Endometrial microvascular endothelial cells (primary cell): ENCODE data around the gene ASH1L. TPM values are rescaled to one million over a fixed set of nuclear protein-coding genes. Genes with fewer than 3 reads are reported as not detected.

Source experiments
- in situ Hi-C: cut with HindIII; loops from 2 replicates; pipeline ENCODE4 v1.10.0; 2017; ENCODE audit warnings: low sequenced_read_pairs, low pct_unique_long_range_greater_than_20kb; ENCODE audit errors: inconsistent ontology term
- total RNA-seq: library from RNA; depleted of rRNA; stranded (reverse); fragments of >200 nt; gene quantifications from one replicate; pipeline ENCODE4 v1.2.3, GENCODE V29; 2015; ENCODE audit errors: inconsistent ontology term

The ASH1L gene
- total RNA-seq, 1 donor from 2014 or later = 15.4 TPM

DNA sequence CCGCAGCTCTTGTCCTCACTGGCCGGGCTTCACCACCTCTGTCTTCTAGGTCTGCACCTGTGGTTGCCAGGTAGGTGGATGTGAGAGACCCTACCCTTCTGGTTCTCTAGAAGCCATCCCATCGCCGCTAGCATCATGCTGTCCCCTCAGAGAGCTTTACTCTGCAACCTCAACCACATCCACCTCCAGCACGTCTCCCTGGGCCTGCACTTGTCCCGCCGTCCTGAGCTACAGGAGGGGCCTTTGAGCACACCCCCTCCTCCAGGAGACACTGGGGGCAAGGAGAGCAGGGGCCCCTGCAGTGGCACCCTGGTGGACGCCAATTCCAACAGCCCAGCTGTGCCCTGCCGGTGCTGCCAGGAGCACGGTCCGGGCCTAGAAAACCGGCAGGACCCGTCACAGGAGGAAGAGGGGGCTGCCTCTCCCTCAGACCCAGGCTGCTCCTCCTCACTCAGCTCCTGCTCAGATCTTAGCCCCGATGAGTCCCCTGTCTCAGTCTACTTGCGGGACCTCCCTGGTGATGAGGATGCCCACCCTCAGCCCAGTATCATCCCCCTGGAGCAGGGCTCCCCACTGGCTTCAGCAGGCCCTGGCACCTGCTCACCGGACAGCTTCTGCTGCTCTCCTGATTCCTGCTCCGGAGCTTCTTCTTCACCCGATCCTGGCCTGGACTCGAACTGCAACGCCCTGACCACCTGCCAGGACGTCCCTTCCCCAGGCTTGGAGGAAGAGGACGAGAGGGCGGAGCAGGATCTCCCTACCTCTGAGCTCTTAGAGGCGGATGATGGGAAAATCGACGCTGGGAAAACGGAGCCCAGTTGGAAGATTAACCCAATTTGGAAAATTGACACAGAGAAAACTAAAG is 240.7 kb downstream of the ASH1L start:
- in situ Hi-C loops = no loop called here

DNA sequence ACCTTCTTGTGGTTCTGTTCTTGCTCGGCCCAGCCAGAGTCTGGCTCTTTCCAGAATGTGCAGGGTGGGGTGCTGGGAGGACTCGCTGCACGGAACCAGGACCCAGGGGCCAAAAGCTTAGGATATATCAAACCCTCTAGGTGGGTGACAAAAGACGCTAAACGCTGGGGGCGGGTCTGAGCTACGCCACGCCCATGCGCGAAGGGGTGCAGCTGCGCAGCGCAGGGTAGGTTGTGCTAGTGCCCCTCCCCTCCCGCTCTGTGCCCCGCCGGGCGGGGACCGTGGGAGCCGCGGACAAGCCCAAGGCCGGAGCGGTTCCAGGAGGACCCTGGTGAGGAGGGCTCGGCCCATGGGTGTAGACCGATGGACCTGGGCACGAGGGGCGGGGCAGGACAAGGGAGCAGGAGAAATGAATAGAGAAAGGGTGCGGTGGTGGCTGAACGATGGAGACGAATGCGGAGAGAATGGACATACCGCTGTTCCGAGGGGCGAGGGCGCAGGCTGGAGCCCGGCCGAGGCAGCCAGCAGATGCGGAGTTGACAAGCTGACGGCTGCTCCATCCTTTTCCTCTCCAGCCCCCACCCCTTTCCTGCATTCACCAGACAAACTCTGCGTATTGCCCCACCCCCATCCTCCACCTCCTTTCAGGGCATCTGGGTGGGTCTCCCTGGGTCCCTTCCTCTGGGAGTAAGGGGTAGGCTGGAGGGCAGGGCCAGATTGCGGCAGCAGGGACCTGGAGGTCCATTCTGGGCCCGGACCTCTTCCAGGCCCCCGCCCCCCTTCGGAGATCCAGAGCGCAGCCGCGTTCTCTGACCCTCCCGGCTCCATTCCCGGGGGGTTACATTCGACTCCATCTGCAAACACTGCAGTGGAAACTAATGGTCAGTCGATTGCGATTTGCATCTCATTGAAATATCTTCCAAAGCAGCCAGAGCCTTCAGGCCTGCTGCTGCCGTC is 241.7 kb downstream of the ASH1L start, which contains the start of gene RUSC1:
RUSC1 (plus strand) TSS at position 234 of the 957 bp plus-strand sequence. CDS start 880 bp downstream, outside the sequence.
- in situ Hi-C loops = no loop called here

DNA sequence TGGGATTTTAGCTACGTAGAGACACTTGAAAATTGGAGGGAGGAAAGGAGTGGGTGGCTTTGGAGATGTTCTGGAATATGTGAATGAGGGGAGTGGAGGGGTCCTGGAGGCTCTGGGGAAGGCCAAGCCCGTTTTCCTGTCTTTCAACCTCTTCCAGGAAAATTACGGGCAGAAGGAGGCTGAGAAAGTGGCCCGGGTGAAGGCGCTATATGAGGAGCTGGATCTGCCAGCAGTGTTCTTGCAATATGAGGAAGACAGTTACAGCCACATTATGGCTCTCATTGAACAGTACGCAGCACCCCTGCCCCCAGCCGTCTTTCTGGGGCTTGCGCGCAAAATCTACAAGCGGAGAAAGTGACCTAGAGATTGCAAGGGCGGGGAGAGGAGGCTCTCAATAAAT is 242.4 kb downstream of the ASH1L start:
- in situ Hi-C loops = no loop called here

DNA sequence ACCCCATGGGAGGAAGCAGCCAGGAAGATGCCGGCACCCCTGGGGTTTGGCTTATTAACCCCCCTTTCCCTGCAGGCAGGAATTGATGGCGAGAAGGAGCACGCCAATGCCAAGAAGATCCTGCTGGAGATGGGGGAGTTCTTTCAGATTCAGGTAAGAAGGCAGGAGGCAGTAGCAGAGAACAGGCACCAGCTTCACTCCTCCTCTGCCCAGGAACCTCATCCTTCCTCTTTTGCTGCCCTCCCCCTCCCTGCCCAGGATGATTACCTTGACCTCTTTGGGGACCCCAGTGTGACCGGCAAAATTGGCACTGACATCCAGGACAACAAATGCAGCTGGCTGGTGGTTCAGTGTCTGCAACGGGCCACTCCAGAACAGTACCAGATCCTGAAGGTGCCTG is 243.1 kb downstream of the ASH1L start:
- in situ Hi-C loops = no loop called here

DNA sequence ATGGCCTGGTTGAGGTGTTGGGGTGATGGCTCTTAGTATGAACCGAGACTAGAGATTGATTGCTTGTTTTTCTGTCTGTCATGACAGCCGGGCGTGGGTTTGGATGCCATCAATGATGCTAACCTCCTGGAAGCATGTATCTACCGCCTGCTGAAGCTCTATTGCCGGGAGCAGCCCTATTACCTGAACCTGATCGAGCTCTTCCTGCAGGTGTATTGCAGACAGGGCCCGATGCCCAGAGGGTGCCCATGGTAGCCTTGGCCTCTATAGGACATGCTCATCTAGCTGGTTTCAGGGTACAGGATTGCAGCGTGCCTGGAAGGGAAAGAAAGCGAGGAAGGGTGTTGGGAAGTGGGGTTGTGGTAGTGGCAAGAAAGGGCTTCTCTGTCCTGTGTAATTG is 244.5 kb downstream of the ASH1L start:
- in situ Hi-C loops = no loop called here

DNA sequence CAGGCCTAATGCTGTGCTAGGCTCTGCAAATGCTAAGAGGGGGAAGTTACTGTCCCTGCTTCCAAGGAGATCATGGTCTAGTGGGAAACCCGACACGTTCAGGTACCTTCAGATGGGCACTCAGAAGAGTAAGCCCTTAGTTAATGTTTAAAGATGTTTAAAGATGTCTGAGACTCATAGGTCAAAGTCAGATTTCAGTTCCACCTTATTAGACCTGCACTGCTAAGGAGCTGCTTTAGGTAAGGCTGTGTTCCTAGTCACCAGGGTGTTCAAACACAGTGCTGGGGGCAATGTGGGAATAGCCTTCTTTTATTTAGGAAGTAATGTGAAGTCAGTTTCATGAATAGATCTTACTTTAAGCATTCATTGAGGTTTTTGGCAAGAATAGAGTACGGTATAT is 245.7 kb downstream of the ASH1L start:
- in situ Hi-C loops = no loop called here

DNA sequence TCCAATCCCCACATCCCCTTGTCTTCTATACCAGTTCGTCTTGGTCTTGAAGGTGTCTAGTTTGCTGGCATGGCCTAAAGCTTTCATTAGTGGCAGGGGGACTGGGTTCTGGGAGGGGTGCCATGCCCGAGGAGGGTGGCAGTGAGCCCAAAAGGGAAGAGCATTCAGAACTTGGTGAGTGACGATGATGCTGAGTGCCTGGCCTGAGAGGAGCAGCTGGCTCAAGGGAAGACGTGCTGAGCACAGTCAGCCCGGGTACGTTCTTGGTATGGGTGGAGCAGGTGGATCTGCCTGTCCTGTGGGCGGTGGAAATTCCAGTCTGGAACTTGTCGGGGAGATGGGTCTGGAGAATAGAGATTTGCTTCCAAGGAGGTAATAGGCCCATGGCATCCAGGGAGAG is 249.3 kb downstream of the ASH1L start:
- in situ Hi-C loops = no loop called here

DNA sequence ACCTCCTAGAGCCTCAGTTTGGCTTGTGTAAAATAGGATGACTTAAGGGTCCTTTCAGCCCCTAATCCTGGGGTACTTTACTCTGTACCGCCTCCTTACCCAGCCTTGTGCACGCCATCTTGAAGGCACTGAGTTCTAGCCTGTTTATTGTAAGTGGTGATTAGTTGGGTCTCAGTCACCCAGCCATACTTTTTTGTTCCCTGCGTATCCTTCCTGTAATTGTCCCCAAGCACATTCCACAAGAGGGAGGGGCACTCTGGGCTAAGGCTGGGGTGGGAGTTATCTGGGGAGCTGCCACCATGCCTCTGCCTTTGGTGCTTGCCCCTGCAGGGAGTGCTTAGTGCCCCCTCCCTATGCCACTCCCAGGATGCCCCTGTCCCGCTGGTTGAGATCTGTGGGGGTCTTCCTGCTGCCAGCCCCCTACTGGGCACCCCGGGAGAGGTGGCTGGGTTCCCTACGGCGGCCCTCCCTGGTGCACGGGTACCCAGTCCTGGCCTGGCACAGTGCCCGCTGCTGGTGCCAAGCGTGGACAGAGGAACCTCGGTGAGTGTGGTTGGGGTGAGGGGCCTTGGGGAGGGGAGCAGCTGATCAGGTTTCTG is 253.1 kb downstream of the ASH1L start:
- in situ Hi-C loops = no loop called here

DNA sequence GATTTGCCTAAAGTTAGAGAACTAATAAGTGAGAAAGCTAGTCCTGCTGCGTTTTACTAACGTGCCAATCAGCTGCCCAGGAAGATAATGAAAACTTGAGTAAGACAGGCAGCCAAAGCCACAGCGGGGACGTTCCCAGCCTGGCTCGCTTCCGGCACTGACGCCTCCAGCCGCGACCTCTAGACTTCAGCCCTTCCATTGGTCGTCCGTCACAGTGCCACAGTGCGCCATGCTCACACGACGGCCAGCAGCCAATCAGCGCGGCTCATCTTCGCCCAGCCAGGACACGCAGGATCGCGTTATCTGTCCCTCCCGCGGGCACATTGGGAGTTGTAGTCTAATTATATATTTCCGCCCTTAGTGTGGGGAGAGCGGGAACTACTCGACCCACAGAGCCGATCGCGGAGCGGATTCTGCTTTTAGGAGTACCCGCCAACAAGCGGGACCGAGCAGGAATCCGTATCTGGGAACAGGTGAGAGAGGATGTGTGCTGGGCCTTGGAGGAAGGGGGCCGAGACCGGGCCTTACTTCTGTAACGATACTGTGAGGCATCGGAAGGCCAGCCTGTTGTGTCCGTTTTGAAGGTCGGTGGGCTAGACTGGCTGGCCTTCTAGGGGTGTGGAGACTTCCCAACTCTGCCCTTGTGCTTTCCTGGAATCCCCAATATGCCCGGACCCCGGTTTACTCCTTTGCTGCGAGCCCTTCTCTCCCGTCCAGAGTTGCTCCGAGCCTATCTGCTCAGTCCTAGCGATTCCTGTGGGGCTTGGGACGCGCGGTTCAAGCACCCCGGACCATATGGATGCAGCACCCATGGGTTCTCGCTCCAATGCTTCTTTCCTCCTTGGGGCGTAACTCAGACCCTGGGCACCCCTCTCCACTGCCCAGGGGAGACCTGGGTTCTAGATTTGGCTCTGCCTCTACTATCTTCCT is 253.8 kb downstream of the ASH1L start, which contains the start of gene FDPS:
FDPS (plus strand) TSS at position 374 of the 930 bp plus-strand sequence. CDS start 924 bp downstream, outside the sequence.
- in situ Hi-C loops = no loop called here

DNA sequence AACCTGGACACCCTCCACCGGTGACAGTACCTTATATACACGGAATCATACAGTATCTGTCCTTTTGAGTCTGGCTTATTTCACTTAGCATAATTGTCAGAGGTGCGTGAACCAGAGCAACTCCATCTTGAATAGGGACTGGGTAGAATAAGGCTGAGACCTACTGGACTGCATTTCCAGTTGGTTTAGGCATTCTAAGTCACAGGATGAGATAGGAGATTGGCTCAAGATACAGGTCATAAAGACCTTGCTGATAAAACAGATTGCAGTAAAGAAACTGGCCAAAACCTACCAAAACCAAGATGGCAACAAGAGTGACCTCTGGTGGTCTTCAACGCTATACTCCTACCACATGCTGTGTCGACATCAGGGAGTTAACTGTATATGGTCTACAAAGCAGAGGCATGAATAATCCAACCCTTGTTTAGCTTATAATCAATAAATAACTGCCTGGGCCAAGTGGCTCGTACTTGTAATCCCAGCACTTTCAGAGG is 255.3 kb downstream of the ASH1L start:
- in situ Hi-C loops = no loop called here

DNA sequence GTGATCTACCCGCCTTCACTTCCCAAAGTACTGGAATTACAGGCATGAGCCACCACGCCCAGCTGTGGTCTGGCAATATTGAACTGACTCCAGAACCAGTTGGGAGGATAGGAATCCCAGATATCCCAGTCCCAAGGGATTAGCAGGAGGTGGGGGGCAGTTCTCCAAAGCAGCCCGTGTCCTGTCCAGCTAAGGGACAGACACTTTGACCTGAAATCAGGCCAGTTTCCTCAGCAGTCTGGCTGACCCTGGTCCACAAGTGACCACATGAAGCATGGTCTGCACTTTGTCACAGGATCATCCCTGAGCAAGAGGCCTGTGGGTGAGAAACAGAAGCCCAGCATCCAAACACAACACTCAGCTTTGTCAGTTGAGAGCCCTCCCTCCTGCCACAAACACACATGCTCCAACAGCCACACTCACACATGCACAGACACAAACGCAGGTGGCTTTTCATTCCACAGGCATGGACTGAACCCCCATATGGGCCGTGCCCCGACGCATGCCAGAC is 256.7 kb downstream of the ASH1L start:
- in situ Hi-C loops = no loop called here

DNA sequence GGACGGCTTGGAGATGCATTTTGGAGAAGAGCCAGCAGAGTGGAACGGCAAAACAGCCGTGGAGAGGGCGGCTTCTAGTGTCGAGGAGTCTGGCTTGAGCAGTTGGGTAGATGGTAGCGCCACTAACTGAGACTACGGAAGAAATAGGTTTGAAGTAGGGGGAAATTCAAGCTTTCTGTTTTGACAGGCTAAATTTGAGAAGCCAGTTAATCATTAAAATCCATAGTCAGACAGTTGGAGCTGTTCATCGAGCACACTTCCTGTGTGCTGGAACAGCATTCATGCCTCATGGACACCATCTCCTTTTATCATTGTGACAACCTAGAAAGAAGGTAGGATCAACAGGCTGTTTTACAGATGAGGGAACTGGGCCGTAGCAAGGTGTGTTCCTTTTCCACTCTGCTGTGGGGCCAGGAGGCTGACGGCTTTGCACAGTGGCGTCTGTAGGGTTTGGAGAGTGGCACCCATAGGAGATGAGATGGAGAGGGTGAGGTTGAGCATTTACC is 258.0 kb downstream of the ASH1L start:
- in situ Hi-C loops = no loop called here

DNA sequence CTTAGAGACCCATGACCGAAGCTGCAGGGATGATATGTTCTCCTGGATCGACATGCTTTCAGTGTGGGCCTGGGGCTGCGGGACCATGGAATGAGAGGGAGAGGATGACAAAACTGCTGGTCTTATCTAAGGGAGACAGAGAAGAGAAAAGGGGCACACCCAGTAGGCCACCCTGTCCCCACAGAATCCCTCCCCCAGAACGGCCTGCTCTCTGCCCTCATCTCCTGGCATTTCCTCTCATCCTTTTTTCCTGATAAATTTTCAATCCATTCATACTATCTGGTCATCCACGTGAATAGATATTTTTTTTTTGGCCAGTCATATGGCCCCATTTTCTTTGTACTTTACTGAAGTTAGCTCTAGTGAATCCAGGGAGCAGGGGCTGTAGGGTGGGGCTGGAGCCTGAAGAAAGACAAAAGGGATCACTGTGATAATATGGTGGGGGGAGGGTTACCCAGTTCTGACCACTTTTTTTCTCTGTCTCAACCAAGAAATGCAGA is 261.2 kb downstream of the ASH1L start, which contains the start of gene PKLR:
PKLR (minus strand) TSS at position 97 of the 500 bp plus-strand sequence; CDS start at position 54, 43 bp downstream.
- in situ Hi-C loops = no loop called here

DNA sequence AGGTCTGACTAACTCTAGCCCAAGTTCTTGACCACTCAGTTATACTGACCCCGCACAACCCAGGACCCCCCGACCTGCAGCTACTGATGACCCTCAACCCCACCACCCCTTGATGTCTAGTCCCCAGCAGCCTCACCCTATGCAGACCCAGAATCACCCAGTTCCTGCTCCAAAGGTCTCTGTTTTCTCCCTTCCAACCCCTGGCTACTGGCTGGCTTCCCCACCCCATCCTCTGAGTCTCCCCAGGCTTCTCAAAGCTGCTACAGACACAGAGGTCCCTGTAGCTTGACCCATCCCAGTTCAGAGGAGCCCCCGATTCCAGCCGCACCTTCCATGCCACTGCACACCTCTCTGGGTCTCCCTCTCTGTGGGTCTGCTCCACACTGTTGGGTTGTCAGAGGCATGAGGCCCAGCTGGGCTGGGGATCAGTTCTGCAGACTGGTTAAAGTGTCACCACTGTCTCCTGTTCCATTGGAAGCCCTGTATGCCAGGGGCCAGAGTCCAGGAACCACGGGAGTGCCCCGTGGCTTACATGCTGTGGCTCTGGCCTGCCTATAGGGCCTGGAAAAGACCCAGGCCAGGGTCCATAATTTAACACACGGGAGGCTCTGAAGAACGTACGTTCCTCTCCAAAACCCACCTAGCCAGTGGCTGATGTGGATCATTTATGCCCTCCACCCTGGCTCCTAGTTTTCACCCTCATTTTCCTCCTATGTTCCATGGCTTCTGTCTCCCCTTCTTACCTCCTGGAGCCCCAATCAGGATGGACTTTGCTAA is 261.9 kb downstream of the ASH1L start:
- in situ Hi-C loops = no loop called here

DNA sequence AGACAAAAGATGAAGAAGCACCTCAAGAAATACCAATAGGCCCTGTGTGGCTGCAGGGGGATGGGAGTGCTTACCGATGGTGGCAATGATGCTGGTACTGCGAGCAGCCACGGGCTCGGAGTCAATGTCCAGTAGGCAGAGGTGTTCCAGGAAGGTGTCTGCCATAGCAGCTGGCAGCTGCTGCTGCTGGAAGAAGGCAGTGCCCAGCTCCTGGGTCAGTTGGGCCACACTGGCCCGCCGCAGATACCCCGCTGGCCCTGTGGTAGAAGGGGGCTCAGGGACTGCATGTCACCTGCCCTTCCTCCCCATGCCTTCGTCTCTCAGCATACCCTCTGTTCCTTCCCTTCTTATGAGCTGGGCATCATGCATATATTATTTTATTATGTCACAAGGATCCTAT is 262.6 kb downstream of the ASH1L start:
- in situ Hi-C loops = no loop called here

DNA sequence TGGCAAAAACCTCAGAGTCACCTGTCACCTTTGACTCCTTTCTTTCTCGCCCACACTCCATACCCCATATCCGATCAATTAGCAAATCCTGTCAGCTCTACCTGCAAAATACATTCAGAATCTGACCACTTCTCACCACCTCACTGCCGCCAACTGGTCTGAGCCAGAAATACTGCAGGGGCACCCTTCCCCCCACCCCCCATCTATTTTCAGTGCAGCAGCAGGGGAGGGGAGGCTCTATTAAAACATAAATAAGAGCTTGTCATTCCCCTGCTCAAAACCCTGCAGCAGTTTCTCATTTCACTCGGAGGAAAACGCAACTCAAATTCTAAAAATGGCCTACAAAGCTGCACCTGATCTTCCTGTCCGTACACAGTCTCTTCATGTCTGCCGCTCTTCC is 265.2 kb downstream of the ASH1L start:
- in situ Hi-C loops = no loop called here

DNA sequence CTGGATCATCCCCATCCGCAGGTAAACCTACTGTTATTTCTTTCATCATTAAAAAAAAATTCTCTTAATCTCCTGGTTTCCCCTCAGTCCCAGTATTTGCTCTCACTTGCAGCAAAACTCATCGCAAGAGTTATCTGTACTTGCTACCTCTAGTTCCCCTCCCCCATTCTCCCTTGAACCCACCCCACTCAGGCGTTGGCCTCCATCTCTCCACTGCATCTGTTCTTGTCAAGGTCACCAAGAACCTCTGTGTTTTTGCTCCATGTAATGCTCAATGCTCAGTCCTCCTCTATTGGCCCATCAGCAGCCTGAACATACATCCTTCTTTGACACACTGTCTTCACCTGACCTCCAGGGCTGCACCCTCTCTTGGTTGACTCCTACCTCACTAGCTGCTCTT is 265.9 kb downstream of the ASH1L start:
- in situ Hi-C loops = no loop called here
